WTC11 (cell line): Measurements from ENCODE around the gene STAMBP. TPM values are rescaled to one million over a fixed set of nuclear protein-coding genes. Genes with fewer than 3 reads are reported as not detected.
A peak's percentile ranks its signal among the peaks of the same experiment; 100 is the strongest.

Experiments
- ATAC-seq: fragments of 200-7000 bp; cut with Tn5 transposase; 2 replicates; pipeline ENCODE4 v1.10.0; 2021; ENCODE audit warnings: mild to moderate bottlenecking, moderate library complexity
- CTCF ChIA-PET: fragments of 300-600 bp; sonication (Branson Sonifier 250); formaldehyde crosslinking; loops from one replicate; lab custom pipeline; 2021; ENCODE audit warnings: antibody characterized with exemption; lab: Charles Lee
- POLR2A ChIA-PET: fragments of 350-600 bp; sonication (Branson Sonifier 250); formaldehyde crosslinking; loops from one replicate; lab custom pipeline; 2021; ENCODE audit warnings: antibody characterized with exemption; lab: Charles Lee
- DNase-seq: peaks from one replicate; pipeline ENCODE4 v3.0.0; 2021; ENCODE audit warnings: low spot score
- H3K27ac Mint-ChIP-seq: 2 replicates; pipeline ENCODE4 v1.8.0; 2021; ENCODE audit warnings: mixed read lengths
- H3K27me3 Mint-ChIP-seq: 2 replicates; pipeline ENCODE4 v1.8.0; 2021; ENCODE audit warnings: low read depth, mild to moderate bottlenecking, moderate library complexity, mixed read lengths
- H3K36me3 Mint-ChIP-seq: 2 replicates; pipeline ENCODE4 v1.8.0; 2021; ENCODE audit warnings: mixed read lengths
- H3K4me1 Mint-ChIP-seq: 2 replicates; pipeline ENCODE4 v1.8.0; 2022; ENCODE audit warnings: mixed read lengths
- H3K4me3 Mint-ChIP-seq: 2 replicates; pipeline ENCODE4 v1.8.0; 2021; ENCODE audit warnings: mild to moderate bottlenecking, moderate library complexity, mixed read lengths
- H3K9me3 Mint-ChIP-seq: 2 replicates; pipeline ENCODE4 v1.8.0; 2021; ENCODE audit warnings: mixed read lengths
- CBFB ChIP-seq: sonication (generic); formaldehyde crosslinking; IDR thresholded peaks from 2 replicates; pipeline ENCODE4 v1.8.1; 2022; ENCODE audit warnings: mild to moderate bottlenecking, low read depth, missing genetic modification reagents
- CREM ChIP-seq: sonication (generic); formaldehyde crosslinking; IDR thresholded peaks from 2 replicates; pipeline ENCODE4 v1.8.1; 2022; ENCODE audit warnings: mild to moderate bottlenecking, missing genetic modification reagents, moderate library complexity
- ETV6 ChIP-seq: sonication (generic); formaldehyde crosslinking; IDR thresholded peaks from 2 replicates; pipeline ENCODE4 v1.8.1; 2022; ENCODE audit warnings: mild to moderate bottlenecking, missing genetic modification reagents
- HMGA2 ChIP-seq: fragments of 250-450 bp; sonication (Bioruptor Pico); IDR thresholded peaks from 2 replicates; pipeline ENCODE4 v1.4.0; 2021; ENCODE audit warnings: mild to moderate bottlenecking, moderate library complexity
- JAZF1 ChIP-seq: fragments of 250-450 bp; sonication (Bioruptor Pico); IDR thresholded peaks from 2 replicates; pipeline ENCODE4 v1.9.0; 2021; ENCODE audit warnings: moderate library complexity, mild to moderate bottlenecking, inconsistent platforms
- JUN ChIP-seq: sonication (generic); formaldehyde crosslinking; IDR thresholded peaks from 2 replicates; pipeline ENCODE4 v1.8.0; 2023; ENCODE audit warnings: mild to moderate bottlenecking, missing genetic modification reagents
- RELA ChIP-seq: sonication (generic); formaldehyde crosslinking; IDR thresholded peaks from 2 replicates; pipeline ENCODE4 v1.8.1; 2022; ENCODE audit warnings: missing genetic modification reagents, mild to moderate bottlenecking, borderline replicate concordance
- RORB ChIP-seq: fragments of 250-450 bp; sonication (Bioruptor Pico); IDR thresholded peaks from 2 replicates; pipeline ENCODE4 v1.9.0; 2021; ENCODE audit warnings: mild to moderate bottlenecking
- TCF7 ChIP-seq: sonication (generic); formaldehyde crosslinking; IDR thresholded peaks from 2 replicates; pipeline ENCODE4 v1.8.0; 2022; ENCODE audit warnings: mild to moderate bottlenecking, low read depth, missing genetic modification reagents, moderate library complexity
- TEAD4 ChIP-seq: sonication (generic); formaldehyde crosslinking; IDR thresholded peaks from 2 replicates; pipeline ENCODE4 v1.8.0; 2022; ENCODE audit warnings: mild to moderate bottlenecking, missing genetic modification reagents
- ZNF121 ChIP-seq: sonication (generic); formaldehyde crosslinking; IDR thresholded peaks from 2 replicates; pipeline ENCODE4 v1.8.0; 2023; ENCODE audit warnings: missing genetic modification reagents
- total RNA-seq: library from RNA; stranded (reverse); gene quantifications from 3 replicates; pipeline ENCODE4 v1.2.3, GENCODE V29; 2021
- TF ChIP-seq, protein P1 (sequence below): fragments of 200-600 bp; IDR thresholded peaks from 2 replicates; pipeline ENCODE4 v1.8.0; 2022; ENCODE audit warnings: antibody characterized with exemption
- TF ChIP-seq, protein P2 (sequence below): sonication (generic); formaldehyde crosslinking; conservative IDR thresholded peaks from 2 replicates; pipeline ENCODE4 v1.8.1; 2023; ENCODE audit warnings: mild to moderate bottlenecking, low read depth, missing genetic modification reagents, moderate library complexity
- TF ChIP-seq, protein P3 (sequence below): sonication (generic); formaldehyde crosslinking; IDR thresholded peaks from 2 replicates; pipeline ENCODE4 v1.8.0; 2023; ENCODE audit warnings: mild to moderate bottlenecking, missing genetic modification reagents
- TF ChIP-seq, protein P4 (sequence below): sonication (generic); formaldehyde crosslinking; IDR thresholded peaks from 2 replicates; pipeline ENCODE4 v1.8.1; 2023; ENCODE audit warnings: mild to moderate bottlenecking, missing genetic modification reagents
- TF ChIP-seq, protein P5 (sequence below): sonication (generic); formaldehyde crosslinking; IDR thresholded peaks from 2 replicates; pipeline ENCODE4 v1.8.1; 2022; ENCODE audit warnings: mild to moderate bottlenecking, moderate library complexity, missing genetic modification reagents

The STAMBP gene
- total RNA-seq, 1 experiment from 2014 or later, result 40.9 TPM

DNA sequence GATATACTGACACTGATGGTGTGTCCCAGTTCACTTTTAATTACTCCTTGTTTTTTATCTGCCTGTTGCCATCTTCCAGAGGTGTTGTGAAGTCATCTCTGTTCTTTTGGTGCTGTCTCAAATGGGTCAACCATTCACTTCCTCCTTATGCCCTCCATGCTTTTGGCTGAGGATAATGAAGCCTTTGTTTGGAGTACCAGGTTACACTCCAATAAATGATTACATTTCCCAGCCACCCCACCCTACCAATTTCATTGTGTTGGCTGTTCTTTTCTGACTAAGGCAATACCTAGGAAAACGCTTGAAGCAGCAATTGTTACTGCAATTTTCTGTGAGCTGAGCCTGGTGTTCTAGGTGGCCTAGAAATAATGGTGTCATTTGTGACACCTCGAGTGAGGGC lies 34.2 kb downstream of the STAMBP start:
- H3K36me3 Mint-ChIP-seq, result peaks cover 54% of the 10 kb centered on the region
- POLR2A ChIA-PET, result no interaction called here

DNA sequence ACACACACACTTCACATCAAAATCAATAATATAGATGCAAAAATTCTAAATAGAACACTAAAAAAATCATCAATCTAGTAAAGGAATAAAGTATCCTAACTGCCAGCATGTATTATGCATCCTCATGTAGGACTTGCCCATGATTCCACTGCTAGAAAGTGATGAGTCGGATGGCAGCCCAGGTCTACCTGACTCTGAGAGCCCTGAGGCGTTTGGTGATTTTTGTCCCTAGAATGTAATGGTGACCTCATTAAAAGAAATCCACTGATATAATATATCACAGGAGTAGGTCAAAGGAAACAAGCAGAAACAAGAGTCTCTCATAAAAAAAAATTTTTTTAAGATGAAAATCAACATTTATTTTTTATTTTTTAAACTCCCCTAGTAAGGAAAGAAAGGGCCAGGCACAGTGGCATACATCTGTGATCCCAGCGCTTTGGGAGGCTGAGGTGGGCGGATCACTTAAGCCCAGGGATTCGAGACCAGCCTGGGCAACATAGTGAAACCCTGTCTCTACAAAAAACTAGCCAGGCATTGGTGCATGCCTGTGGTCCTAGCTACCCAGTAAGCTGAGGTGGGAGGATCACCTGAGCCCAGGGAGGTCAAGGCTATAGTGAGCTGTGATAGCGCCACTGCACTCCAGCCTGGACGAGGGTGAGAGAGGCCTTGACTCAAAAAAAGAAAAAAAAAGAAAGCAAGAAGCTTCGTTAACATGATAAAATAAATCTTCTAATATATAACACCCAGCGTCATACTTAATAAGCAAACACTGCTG lies 39.6 kb downstream of the STAMBP start:
- no peak overlapping the region for H3K27ac Mint-ChIP-seq
- DNase-seq (no peak), ATAC-seq (peak; percentile 59)
- TF ChIP-seq ZNF121 (CRISPR knock-in tag) (0 out of 2 replicates have a peak, but pooled peaks have one; percentile 12), JAZF1 (CRISPR knock-in tag) (no peak)
- no peak overlapping the region for H3K4me3 Mint-ChIP-seq
- ChIA-PET CTCF (interaction anchor here (1.3 kb wide), 1 partner anchor 271 kb away, joined by 3 read pairs; no protein-coding TSS in a partner anchor), POLR2A (interaction anchor here (0.7 kb wide), 1 partner anchor 73 kb away, joined by 4 read pairs; no protein-coding TSS in a partner anchor)
- no peaks in the 10 kb centered on the region for H3K9me3 Mint-ChIP-seq
- no peaks in the 10 kb centered on the region for H3K4me1 Mint-ChIP-seq
- H3K27me3 Mint-ChIP-seq, result no peaks in the 10 kb centered on the region
- H3K36me3 Mint-ChIP-seq, result peaks cover 24% of the 10 kb centered on the region

More for the DNA sequence above, 34.2 kb downstream of the STAMBP start:
- ATAC-seq, result no peak
- no peak for DNase-seq
- no peaks in the 10 kb centered on the region for H3K9me3 Mint-ChIP-seq
- H3K4me1 Mint-ChIP-seq, result no peaks in the 10 kb centered on the region
- H3K27ac Mint-ChIP-seq, result no peak overlapping the region
- TF ChIP-seq ETV6 (CRISPR knock-in tag) (no peak), HMGA2 (CRISPR knock-in tag) (no peak), CBFB (CRISPR knock-in tag) (no peak), TCF7 (CRISPR knock-in tag) (no peak)
- TF ChIP-seq, protein P1, sequence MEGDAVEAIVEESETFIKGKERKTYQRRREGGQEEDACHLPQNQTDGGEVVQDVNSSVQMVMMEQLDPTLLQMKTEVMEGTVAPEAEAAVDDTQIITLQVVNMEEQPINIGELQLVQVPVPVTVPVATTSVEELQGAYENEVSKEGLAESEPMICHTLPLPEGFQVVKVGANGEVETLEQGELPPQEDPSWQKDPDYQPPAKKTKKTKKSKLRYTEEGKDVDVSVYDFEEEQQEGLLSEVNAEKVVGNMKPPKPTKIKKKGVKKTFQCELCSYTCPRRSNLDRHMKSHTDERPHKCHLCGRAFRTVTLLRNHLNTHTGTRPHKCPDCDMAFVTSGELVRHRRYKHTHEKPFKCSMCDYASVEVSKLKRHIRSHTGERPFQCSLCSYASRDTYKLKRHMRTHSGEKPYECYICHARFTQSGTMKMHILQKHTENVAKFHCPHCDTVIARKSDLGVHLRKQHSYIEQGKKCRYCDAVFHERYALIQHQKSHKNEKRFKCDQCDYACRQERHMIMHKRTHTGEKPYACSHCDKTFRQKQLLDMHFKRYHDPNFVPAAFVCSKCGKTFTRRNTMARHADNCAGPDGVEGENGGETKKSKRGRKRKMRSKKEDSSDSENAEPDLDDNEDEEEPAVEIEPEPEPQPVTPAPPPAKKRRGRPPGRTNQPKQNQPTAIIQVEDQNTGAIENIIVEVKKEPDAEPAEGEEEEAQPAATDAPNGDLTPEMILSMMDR, result no peak
- TF ChIP-seq, protein P2, sequence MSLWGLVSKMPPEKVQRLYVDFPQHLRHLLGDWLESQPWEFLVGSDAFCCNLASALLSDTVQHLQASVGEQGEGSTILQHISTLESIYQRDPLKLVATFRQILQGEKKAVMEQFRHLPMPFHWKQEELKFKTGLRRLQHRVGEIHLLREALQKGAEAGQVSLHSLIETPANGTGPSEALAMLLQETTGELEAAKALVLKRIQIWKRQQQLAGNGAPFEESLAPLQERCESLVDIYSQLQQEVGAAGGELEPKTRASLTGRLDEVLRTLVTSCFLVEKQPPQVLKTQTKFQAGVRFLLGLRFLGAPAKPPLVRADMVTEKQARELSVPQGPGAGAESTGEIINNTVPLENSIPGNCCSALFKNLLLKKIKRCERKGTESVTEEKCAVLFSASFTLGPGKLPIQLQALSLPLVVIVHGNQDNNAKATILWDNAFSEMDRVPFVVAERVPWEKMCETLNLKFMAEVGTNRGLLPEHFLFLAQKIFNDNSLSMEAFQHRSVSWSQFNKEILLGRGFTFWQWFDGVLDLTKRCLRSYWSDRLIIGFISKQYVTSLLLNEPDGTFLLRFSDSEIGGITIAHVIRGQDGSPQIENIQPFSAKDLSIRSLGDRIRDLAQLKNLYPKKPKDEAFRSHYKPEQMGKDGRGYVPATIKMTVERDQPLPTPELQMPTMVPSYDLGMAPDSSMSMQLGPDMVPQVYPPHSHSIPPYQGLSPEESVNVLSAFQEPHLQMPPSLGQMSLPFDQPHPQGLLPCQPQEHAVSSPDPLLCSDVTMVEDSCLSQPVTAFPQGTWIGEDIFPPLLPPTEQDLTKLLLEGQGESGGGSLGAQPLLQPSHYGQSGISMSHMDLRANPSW (CRISPR knock-in tag), result no peak
- CTCF ChIA-PET, result interaction anchor here (1.6 kb wide), 1 partner anchor 45 kb away, joined by 4 read pairs; no protein-coding TSS in a partner anchor
- H3K4me3 Mint-ChIP-seq, result no peak overlapping the region
- no peaks in the 10 kb centered on the region for H3K27me3 Mint-ChIP-seq

DNA sequence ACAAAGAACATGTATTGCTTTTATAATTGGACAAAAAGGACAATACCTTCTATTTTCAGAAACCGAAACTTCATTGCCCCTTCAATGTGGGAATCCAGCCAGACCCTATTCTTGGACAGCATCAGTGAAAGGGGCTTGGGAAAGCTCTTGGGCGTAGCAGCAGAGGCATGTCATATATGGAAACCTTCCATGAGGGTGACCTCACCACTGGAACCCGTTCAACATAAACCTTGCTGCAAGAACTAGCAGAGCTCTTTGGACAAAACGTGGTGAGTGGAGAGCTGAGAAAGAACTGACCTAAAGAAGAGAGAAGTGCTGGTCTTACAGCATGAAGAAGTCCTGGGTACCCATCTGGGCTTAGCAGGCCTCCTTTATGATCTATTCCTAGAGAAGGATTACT lies 41.3 kb downstream of the STAMBP start:
- H3K9me3 Mint-ChIP-seq, result no peaks in the 10 kb centered on the region
- no peak overlapping the region for H3K4me3 Mint-ChIP-seq
- ATAC-seq (no peak), DNase-seq (no peak)
- H3K27me3 Mint-ChIP-seq, result no peaks in the 10 kb centered on the region
- no peaks in the 10 kb centered on the region for H3K4me1 Mint-ChIP-seq
- ChIA-PET CTCF (no interaction called here), POLR2A (no interaction called here)
- H3K36me3 Mint-ChIP-seq, result peaks cover 12% of the 10 kb centered on the region
- no peak overlapping the region for H3K27ac Mint-ChIP-seq
- TF ChIP-seq, protein P3, sequence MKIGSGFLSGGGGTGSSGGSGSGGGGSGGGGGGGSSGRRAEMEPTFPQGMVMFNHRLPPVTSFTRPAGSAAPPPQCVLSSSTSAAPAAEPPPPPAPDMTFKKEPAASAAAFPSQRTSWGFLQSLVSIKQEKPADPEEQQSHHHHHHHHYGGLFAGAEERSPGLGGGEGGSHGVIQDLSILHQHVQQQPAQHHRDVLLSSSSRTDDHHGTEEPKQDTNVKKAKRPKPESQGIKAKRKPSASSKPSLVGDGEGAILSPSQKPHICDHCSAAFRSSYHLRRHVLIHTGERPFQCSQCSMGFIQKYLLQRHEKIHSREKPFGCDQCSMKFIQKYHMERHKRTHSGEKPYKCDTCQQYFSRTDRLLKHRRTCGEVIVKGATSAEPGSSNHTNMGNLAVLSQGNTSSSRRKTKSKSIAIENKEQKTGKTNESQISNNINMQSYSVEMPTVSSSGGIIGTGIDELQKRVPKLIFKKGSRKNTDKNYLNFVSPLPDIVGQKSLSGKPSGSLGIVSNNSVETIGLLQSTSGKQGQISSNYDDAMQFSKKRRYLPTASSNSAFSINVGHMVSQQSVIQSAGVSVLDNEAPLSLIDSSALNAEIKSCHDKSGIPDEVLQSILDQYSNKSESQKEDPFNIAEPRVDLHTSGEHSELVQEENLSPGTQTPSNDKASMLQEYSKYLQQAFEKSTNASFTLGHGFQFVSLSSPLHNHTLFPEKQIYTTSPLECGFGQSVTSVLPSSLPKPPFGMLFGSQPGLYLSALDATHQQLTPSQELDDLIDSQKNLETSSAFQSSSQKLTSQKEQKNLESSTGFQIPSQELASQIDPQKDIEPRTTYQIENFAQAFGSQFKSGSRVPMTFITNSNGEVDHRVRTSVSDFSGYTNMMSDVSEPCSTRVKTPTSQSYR (CRISPR knock-in tag), result no peak
- no peak for TF ChIP-seq RORB (CRISPR knock-in tag)
- TF ChIP-seq CREM (CRISPR knock-in tag), result no peak
- no peak for TF ChIP-seq TEAD4 (CRISPR knock-in tag)
- TF ChIP-seq, protein P1, result no peak
- no peak for TF ChIP-seq RELA (CRISPR knock-in tag)
- TF ChIP-seq, protein P4, sequence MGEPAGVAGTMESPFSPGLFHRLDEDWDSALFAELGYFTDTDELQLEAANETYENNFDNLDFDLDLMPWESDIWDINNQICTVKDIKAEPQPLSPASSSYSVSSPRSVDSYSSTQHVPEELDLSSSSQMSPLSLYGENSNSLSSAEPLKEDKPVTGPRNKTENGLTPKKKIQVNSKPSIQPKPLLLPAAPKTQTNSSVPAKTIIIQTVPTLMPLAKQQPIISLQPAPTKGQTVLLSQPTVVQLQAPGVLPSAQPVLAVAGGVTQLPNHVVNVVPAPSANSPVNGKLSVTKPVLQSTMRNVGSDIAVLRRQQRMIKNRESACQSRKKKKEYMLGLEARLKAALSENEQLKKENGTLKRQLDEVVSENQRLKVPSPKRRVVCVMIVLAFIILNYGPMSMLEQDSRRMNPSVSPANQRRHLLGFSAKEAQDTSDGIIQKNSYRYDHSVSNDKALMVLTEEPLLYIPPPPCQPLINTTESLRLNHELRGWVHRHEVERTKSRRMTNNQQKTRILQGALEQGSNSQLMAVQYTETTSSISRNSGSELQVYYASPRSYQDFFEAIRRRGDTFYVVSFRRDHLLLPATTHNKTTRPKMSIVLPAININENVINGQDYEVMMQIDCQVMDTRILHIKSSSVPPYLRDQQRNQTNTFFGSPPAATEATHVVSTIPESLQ (CRISPR knock-in tag), result no peak
- no peak for TF ChIP-seq ZNF121 (CRISPR knock-in tag)
- TF ChIP-seq, protein P5, sequence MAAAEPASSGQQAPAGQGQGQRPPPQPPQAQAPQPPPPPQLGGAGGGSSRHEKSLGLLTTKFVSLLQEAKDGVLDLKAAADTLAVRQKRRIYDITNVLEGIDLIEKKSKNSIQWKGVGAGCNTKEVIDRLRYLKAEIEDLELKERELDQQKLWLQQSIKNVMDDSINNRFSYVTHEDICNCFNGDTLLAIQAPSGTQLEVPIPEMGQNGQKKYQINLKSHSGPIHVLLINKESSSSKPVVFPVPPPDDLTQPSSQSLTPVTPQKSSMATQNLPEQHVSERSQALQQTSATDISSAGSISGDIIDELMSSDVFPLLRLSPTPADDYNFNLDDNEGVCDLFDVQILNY (CRISPR knock-in tag), result no peak
- no peak for TF ChIP-seq JUN
